CD4-positive, CD25-positive, alpha-beta regulatory T cell (primary cell): ENCODE results near the gene TBX2. TPM values are rescaled to one million over a fixed set of nuclear protein-coding genes. Genes with fewer than 3 reads are reported as not detected.
"Not testable (repeated sequence)": the region's sequence is repeated elsewhere in the genome, so short reads cannot be mapped to it uniquely, and the experiment has no call there.

Experiments
- ATAC-seq, 2 donors: fragments of 150-1000 bp; cut with Tn5 transposase; one replicate each; pipeline ENCODE4 v1.10.0; 2021; ENCODE audit warnings: low read depth in 2 of 2, moderate number of reproducible peaks in 2 of 2, moderate library complexity in 1 of 2
- DNase-seq, 3 donors: peaks; one replicate each; pipeline versions ENCODE4 v3.0.0 to v3.0.0-alpha.2; 2012 to 2022; ENCODE audit warnings: mixed read lengths in 1 of 3
- H3K27ac ChIP-seq: one replicate; pipeline ENCODE4 v1.7.0; 2013; ENCODE audit warnings: mild to moderate bottlenecking, low read length; ENCODE audit not compliant: insufficient read depth, poor library complexity, severe bottlenecking
- H3K27me3 ChIP-seq: one replicate; pipeline ENCODE4 v1.7.0; 2013; ENCODE audit warnings: low read length; ENCODE audit not compliant: control insufficient read depth, insufficient read depth
- H3K36me3 ChIP-seq: one replicate; pipeline ENCODE4 v1.7.0; 2013; ENCODE audit warnings: mild to moderate bottlenecking, low read length, moderate library complexity; ENCODE audit not compliant: control insufficient read depth, insufficient read depth
- H3K4me1 ChIP-seq: 2 replicates; pipeline ENCODE4 v1.7.0; 2013; ENCODE audit warnings: mild to moderate bottlenecking, low read length; ENCODE audit not compliant: insufficient read depth, control insufficient read depth, poor library complexity, severe bottlenecking
- H3K4me3 ChIP-seq: one replicate; pipeline ENCODE4 v1.7.0; 2013; ENCODE audit warnings: low read depth, mild to moderate bottlenecking, low read length, moderate library complexity
- H3K9me3 ChIP-seq, 2 experiments: 1 replicate in 1 of 2; 2 replicates in 1 of 2; pipeline ENCODE4 v1.7.0; 2013; ENCODE audit warnings: low read length in 2 of 2, mild to moderate bottlenecking in 1 of 2, moderate library complexity in 1 of 2; ENCODE audit not compliant: control insufficient read depth in 2 of 2
- H3K27ac Mint-ChIP-seq, 3 donors: one replicate each; pipeline ENCODE4 v1.8.0; 2020 to 2022; ENCODE audit warnings: mild to moderate bottlenecking in 3 of 3, mixed read lengths in 3 of 3, moderate library complexity in 2 of 3
- H3K27me3 Mint-ChIP-seq: one replicate; pipeline ENCODE4 v1.8.0; 2022; ENCODE audit warnings: mild to moderate bottlenecking, mixed read lengths
- H3K36me3 Mint-ChIP-seq: one replicate; pipeline ENCODE4 v1.8.0; 2020; ENCODE audit warnings: mixed read lengths
- H3K4me1 Mint-ChIP-seq, 4 donors: one replicate each; pipeline ENCODE4 v1.8.0; 2020 to 2022; ENCODE audit warnings: mixed read lengths in 4 of 4, mild to moderate bottlenecking in 1 of 4
- H3K4me3 Mint-ChIP-seq, 4 donors: one replicate each; pipeline ENCODE4 v1.8.0; 2020 to 2022; ENCODE audit warnings: mild to moderate bottlenecking in 4 of 4, mixed read lengths in 4 of 4, moderate library complexity in 3 of 4
- H3K9me3 Mint-ChIP-seq, 7 donors: one replicate each; pipeline ENCODE4 v1.8.0; 2020 to 2022; ENCODE audit warnings: mixed read lengths in 7 of 7, mild to moderate bottlenecking in 3 of 7, moderate library complexity in 2 of 7
- polyA plus RNA-seq, 4 donors: library from polyadenylated mRNA; unstranded; fragments of 300-500 nt; fragmentation: Illumina TruSeq; gene quantifications; one replicate each; pipeline ENCODE4 v1.2.3, GENCODE V29; 2021
- total RNA-seq: library from RNA; stranded (reverse); gene quantifications from one replicate; pipeline ENCODE4 v1.2.3, GENCODE V29; 2022

TBX2 gene
- total and polyA plus RNA-seq, 5 donors from 2014 or later = not detected

DNA sequence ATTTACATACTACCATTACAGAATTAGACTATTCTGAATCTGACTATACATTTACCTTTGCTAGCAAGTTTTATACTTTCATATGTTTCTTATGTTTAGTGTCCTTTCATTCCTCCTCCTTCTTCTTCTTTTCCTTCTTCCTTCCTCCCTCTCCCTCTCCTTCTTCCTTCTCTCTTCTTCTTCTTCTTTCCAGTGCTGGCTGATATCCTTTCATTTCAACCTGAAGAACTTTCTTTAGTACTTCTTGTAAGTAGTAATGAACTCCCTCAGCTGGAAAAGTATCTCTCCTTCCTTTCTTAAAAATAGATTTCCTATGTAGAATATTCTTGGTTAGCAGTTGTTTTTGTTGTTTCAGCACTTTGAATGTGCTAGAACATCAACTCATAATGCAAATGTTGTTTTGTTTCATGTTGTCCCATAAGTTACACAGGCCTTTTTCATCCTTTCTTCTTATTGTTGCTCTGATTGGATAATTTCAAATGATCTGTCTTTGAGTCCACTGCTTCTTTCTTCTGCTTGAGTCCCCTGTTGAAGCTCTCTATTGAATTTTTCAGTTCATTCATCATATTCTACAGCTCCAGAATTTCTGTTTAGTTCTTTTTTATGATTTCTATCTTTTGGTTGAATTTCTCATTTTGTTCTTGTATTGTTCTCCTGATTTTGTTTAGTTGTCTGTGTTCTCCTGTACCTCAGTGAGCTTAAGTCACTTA is 37.5 kb downstream of the TBX2 start:
- H3K4me3 ChIP-seq = no peak overlapping the region
- peaks cover 54% of the 10 kb centered on the region for H3K27me3 Mint-ChIP-seq

DNA sequence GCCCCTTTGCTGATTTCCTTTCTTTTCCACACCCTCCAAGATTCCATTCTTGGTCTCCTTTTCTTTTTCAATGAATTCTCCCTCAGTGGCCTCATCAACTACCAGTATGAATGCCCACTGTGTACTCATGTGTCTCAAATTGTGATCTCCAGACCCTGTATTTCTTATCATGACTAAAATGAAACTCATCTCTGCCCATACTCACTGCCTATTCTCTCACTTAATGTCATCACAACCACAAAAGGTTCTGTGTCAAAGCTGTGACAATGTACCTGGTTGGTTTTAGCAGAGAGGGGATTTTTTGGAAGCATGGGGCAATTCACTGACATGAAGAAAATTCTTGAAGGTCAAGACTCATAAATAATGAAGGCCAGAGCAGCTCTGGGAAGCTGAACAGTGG is 41.1 kb downstream of the TBX2 start:
- no peak overlapping the region for H3K4me3 Mint-ChIP-seq
- Histone ChIP-seq H3K27ac (no peak overlapping the region), H3K36me3 (no peaks in the 10 kb centered on the region), H3K9me3 (peaks cover 13 to 24% of the 10 kb centered on the region in 2 experiments), H3K4me3 (no peak overlapping the region), H3K4me1 (no peaks in the 10 kb centered on the region), H3K27me3 (peaks cover 15% of the 10 kb centered on the region)
- DNase-seq = no peak
- peaks cover 5% of the 10 kb centered on the region for H3K36me3 Mint-ChIP-seq
- H3K9me3 Mint-ChIP-seq = peaks cover 2 to 20% (median 6%) of the 10 kb centered on the region in 7 donors
- no peak for ATAC-seq
- H3K27ac Mint-ChIP-seq = no peak overlapping the region
- peaks cover 38% of the 10 kb centered on the region for H3K27me3 Mint-ChIP-seq
- no peaks in the 10 kb centered on the region for H3K4me1 Mint-ChIP-seq

More for the DNA sequence above, 37.5 kb downstream of the TBX2 start:
- H3K36me3 Mint-ChIP-seq = peaks cover 5% of the 10 kb centered on the region
- no peak overlapping the region for H3K4me3 Mint-ChIP-seq
- DNase-seq (no peak), ATAC-seq (no peak)
- H3K27ac Mint-ChIP-seq = no peak overlapping the region
- H3K4me1 Mint-ChIP-seq = no peaks in the 10 kb centered on the region
- H3K27me3 ChIP-seq = peaks cover 25% of the 10 kb centered on the region
- no peaks in the 10 kb centered on the region for H3K36me3 ChIP-seq
- no peak overlapping the region for H3K27ac ChIP-seq
- peaks cover 13 to 25% of the 10 kb centered on the region in 2 experiments for H3K9me3 ChIP-seq
- H3K4me1 ChIP-seq = no peaks in the 10 kb centered on the region
- peaks cover 1 to 23% (median 10%) of the 10 kb centered on the region in 7 donors for H3K9me3 Mint-ChIP-seq

DNA sequence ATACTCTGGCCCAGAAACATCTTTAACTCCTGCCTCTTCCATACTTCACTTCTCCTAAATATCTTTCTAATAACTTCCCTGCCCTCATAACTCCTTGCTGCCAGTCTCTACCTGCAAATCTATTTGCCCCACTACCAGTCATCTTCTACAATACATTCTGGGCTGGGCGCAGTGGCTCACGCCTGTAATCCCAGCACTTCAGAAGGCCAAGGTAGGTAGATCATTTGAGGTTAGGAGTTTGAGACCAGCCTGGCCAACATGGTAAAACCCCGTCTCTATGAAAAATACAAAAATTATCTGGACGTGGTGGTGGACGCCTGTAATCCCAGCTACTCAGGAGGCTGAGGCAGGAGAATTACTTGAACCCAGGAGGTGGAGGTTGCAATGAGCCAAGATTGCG is 41.9 kb downstream of the TBX2 start:
- H3K4me1 ChIP-seq, ATAC-seq, H3K27ac Mint-ChIP-seq, DNase-seq, H3K27ac ChIP-seq, H3K36me3 Mint-ChIP-seq, H3K36me3 ChIP-seq, H3K4me3 ChIP-seq, H3K4me1 Mint-ChIP-seq, H3K4me3 Mint-ChIP-seq: not testable (repeated sequence)
- H3K27me3 Mint-ChIP-seq = peaks cover 36% of the 10 kb centered on the region
- peaks cover 13 to 16% of the 10 kb centered on the region in 2 experiments for H3K9me3 ChIP-seq
- peaks cover 2 to 17% (median 6%) of the 10 kb centered on the region in 7 donors for H3K9me3 Mint-ChIP-seq
- peaks cover 11% of the 10 kb centered on the region for H3K27me3 ChIP-seq

GRCh38 chr17:61442136-61442775 is 42.6 kb downstream of the TBX2 start:
- no peaks in the 10 kb centered on the region for H3K4me1 ChIP-seq
- H3K27ac Mint-ChIP-seq = no peak overlapping the region
- peaks cover under 1% of the 10 kb centered on the region for H3K36me3 Mint-ChIP-seq
- DNase-seq = no peak
- peaks cover 13% of the 10 kb centered on the region for H3K27me3 ChIP-seq
- no peaks in the 10 kb centered on the region for H3K4me1 Mint-ChIP-seq
- no peaks in the 10 kb centered on the region for H3K36me3 ChIP-seq
- H3K4me3 ChIP-seq = no peak overlapping the region
- no peak for ATAC-seq
- H3K4me3 Mint-ChIP-seq = no peak overlapping the region
- peaks cover 37% of the 10 kb centered on the region for H3K27me3 Mint-ChIP-seq
- H3K9me3 ChIP-seq = peaks cover 9 to 10% of the 10 kb centered on the region in 2 experiments
- no peak overlapping the region for H3K27ac ChIP-seq
- peaks cover 2 to 12% (median 4%) of the 10 kb centered on the region in 7 donors for H3K9me3 Mint-ChIP-seq

GRCh38 chr17:61442878-61443474 is 43.3 kb downstream of the TBX2 start:
- H3K36me3 Mint-ChIP-seq = no peaks in the 10 kb centered on the region
- Histone ChIP-seq H3K9me3 (peaks cover 2 to 3% of the 10 kb centered on the region in 2 experiments), H3K27me3 (peaks cover 15% of the 10 kb centered on the region), H3K4me3 (no peak overlapping the region), H3K27ac (no peak overlapping the region), H3K36me3 (no peaks in the 10 kb centered on the region), H3K4me1 (no peaks in the 10 kb centered on the region)
- H3K9me3 Mint-ChIP-seq = peaks cover 0 to 4% (median 2%) of the 10 kb centered on the region in 7 donors
- H3K27me3 Mint-ChIP-seq = peaks cover 40% of the 10 kb centered on the region
- DNase-seq = no peak
- ATAC-seq = no peak
- H3K4me3 Mint-ChIP-seq = no peak overlapping the region
- H3K4me1 Mint-ChIP-seq = no peaks in the 10 kb centered on the region
- H3K27ac Mint-ChIP-seq = no peak overlapping the region

GRCh38 chr17:61443475-61443882 is 43.8 kb downstream of the TBX2 start:
- Mint-ChIP-seq H3K27me3 (peaks cover 45% of the 10 kb centered on the region), H3K9me3 (peaks cover 0 to 3% (median 2%) of the 10 kb centered on the region in 7 donors), H3K4me1 (no peaks in the 10 kb centered on the region), H3K4me3 (no peak overlapping the region), H3K36me3 (no peaks in the 10 kb centered on the region), H3K27ac (no peak overlapping the region)
- no peaks in the 10 kb centered on the region for H3K9me3 ChIP-seq
- no peak overlapping the region for H3K27ac ChIP-seq
- no peaks in the 10 kb centered on the region for H3K4me1 ChIP-seq
- H3K4me3 ChIP-seq = no peak overlapping the region
- no peak for ATAC-seq
- DNase-seq = no peak
- no peaks in the 10 kb centered on the region for H3K36me3 ChIP-seq
- H3K27me3 ChIP-seq = peaks cover 14% of the 10 kb centered on the region

- ATAC-seq (no peak), DNase-seq (no peak)
- H3K4me3 Mint-ChIP-seq = no peak overlapping the region
- no peak overlapping the region for H3K4me3 ChIP-seq
- H3K27me3 Mint-ChIP-seq = peaks cover 44% of the 10 kb centered on the region
- H3K27ac Mint-ChIP-seq = no peak overlapping the region
- H3K9me3 Mint-ChIP-seq = peaks cover 0 to 2% (median 2%) of the 10 kb centered on the region in 7 donors
- H3K9me3 ChIP-seq = no peaks in the 10 kb centered on the region
- H3K27me3 ChIP-seq = peaks cover 17% of the 10 kb centered on the region
- no peaks in the 10 kb centered on the region for H3K36me3 ChIP-seq
- no peaks in the 10 kb centered on the region for H3K36me3 Mint-ChIP-seq
- H3K27ac ChIP-seq = no peak overlapping the region
- no peaks in the 10 kb centered on the region for H3K4me1 ChIP-seq
- no peaks in the 10 kb centered on the region for H3K4me1 Mint-ChIP-seq
Measured at GRCh38 chr17:61444075-61444474, 44.4 kb downstream of the TBX2 start.
